ENCODE measurements around the gene LYPD6B.

The LYPD6B gene

DNA sequence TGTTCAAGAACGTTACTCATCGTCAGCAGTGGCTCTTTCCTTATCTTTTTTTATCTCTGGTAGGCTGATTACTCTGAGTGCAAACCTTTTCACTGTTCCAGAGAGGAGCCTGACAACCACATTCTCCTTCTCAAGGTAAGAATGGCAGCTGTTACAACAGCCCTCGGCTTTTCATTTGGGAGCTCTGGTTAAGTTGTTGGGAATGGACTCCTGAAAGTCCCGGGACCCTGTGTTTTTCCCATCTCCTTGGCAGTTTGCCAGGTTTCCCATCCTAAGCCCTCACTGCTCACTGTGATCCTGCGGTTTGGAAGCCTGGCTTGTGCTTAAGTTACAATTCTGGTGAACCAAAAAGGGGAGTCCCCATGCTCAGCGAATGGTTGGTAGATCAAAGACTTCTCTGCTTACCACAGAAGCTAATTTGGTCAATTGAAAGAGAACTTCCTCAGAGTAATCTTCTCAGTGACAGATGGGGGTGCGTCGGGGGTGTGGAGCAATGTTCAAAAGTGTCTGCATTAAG lies 122.3 kb downstream of the LYPD6B start:
- no peak for DNase-seq (ENCODE audit: low spot score)

DNA sequence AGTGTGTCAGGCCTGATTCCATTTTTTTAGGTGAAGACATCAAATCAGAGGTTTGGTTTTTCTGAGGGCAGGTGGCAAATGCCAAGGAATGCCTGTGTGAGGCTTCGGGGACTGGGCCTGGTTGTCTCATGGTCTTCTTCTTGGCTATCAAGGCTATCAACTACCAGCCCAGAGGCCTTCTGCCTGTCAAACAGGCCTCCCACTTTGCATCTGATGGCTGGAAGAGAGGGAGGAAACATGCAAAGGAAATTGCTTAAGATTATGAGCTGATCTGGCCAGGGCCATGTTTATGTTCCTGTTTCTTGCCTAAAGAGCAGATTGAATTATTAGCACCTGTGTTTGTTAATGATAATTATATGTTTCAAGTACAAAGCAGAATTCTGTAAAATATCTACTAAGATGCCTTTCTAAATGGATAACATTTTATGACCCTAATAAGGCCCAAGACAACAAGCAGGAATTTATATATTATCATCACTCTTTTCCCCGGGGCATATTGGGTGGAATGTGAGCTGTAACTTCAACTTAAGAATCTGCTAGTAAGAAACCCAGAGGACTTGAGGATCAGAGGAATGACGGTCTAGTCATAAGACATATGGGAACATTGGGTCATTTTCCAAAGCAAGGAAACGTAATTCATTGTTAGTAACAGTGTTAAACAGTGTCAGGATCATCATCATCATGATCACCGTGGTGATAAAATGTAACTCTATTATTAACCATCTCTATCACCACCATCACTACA lies 123.2 kb downstream of the LYPD6B start:
- no peak for DNase-seq (ENCODE audit: low spot score)

- no peak for DNase-seq (ENCODE audit: low spot score)
Observed at GRCh38 chr2:149164296-149164695, 125.8 kb downstream of the LYPD6B start.

- no peak for DNase-seq (ENCODE audit: low spot score)
Observed at GRCh38 chr2:149164827-149165226, 126.3 kb downstream of the LYPD6B start.

DNA sequence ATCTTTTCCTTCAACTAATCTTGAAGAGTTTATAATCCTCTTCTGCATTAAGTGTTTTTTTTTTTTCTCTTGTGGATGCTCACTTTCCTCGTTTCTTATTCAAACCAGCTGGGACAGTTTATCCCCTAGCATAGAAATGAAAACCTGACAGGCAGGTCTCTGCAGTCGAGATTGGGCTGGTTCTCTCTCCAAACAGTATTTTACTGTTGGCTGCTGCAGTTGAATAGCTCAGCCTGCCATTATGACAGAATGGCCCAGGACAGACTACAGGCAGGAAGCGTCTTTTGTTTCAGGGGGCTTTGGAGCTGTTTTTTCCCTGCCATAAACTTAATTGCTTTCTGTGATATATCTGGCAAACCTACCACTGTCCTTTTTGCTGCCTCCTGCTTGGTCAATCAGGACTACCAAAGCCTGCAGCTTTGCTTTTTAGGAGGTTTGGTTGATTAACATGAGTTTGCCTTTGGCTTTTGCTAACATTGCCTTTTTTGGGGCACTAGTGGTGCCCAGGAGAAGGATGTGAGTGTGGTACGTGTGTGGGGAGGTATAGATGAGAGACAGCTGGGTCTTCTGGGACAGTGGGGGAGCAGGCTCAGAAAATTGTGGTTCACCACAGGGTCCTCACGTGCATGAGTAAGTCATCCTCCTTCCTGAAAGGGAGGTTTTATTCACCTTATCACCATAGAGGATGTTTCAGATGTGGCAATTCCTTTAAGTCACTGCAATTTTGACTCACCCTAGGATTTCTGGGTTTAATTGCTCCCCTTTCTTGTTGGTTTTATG lies 128.7 kb downstream of the LYPD6B start:
- no peak for DNase-seq (ENCODE audit: low spot score)

DNA sequence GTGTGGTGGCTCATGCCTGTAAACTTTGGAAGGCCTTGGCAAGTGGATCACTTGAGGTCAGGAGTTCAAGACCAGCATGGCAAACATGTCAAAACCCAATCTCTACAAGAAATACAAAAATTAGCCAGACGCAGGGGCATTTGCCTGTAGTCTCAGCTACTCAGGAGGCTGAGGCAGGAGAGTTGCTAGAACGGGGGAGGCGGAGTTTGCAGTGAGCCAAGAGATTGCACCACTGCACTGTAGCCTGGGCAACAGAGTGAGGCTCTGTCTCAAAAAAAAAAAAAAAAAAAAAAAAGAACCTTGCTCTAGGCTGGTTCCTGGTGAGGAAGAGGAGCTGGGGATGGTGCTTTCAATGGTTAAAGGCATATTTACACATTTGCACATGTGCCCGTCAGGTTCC lies 129.4 kb downstream of the LYPD6B start:
- no peak for DNase-seq (ENCODE audit: low spot score)

DNA sequence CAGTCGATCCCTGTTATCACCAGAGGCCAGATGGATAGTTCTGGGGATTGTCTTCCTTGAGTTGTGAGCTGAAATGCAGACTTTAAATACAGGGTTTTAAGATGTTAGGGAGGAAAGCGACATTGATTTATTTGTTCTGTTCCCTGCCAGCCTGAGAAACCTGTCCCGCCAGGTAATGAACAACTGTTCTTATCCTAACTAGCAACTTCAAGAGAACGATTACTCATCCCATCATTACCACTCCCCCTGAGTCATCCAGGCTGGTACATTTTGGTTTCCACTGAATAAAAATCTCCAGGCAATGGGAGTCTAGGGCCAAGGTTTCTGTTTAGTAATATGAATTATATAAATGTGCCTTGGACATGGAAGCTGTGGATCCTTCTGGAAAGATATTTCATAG lies 131.2 kb downstream of the LYPD6B start:
- peak; percentile 24 for DNase-seq (ENCODE audit: low spot score)

GRCh38 chr2:149170156-149170555 lies 131.7 kb downstream of the LYPD6B start:
- no peak for DNase-seq (ENCODE audit: low spot score)

DNA sequence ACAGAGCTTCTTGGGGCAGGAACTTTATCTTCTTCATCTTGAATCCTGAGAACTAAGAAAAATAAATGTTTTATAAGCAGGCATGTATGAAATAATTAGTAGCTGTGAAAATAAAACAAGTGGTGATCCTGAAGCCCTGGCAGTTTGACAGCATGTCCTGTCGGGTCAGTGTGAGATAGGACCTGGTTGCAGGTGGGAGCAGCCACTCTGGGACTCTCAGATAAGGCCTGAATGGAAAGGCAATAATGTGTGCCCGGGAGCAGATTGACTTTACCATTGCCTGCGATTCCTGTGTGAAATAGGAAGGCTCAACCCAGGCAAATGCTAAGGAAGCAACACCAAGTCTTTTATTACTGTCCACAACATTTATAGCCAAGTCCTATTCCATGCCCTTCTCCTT lies 132.4 kb downstream of the LYPD6B start:
- no peak for DNase-seq (ENCODE audit: low spot score)

DNA sequence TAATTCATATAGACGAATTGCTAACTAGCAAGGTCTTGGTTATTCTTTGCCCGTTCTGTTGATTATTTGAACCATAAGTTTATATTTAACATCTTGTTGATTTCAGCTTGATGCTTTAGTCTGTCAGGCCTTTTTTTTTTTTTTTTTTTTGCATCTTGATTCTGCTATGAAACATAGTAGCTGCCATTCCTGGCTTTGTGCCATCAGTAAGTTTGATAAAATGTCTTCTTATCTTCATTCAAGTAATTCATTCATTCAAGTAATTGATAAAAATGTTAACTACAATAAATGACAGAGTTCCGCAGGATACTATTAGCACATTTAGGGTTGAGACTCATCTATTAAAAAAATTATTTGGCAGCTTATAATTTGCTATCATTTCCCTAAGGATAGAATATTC lies 134.7 kb downstream of the LYPD6B start:
- DNase-seq (ENCODE audit: low spot score) = no peak

DNA sequence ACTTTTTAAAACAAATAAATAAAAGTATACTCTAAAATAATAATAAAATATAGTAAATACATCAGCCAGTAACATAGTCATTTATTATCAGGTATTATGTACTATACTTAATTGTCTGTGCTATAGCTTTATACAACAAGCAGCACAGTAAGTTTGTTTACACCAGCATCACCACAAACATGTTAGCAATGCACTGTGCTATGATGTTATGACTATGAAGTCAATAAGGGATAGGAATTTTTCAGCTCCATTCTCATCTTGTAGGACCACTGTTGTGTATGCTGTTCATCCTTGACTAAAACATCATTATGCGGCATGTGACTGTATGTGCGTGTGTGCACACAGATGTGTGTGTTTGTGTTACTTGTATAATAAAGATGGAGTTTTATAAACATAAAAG lies 137.5 kb downstream of the LYPD6B start:
- DNase-seq (ENCODE audit: low spot score) = no peak

DNA sequence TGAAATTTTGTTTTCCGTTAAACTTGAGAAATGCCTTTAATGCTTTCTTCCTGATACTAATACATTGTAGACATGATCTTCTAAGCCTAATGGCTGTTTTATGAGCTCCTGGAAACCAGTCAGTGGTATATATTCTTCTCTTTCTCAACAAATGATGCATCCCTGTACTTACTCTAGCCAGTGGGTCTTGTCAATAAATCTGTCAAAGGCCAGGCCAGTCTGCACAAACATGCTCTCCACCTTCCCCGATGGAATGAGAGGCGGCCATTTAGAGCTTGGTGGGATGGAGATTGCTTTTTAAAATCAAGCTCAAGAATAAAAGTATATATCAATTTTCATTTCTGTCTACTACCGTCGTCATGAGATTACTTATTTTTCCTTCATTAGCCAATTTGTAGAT lies 140.1 kb downstream of the LYPD6B start:
- DNase-seq (ENCODE audit: low spot score) = no peak

- DNase-seq (ENCODE audit: low spot score) = no peak
Observed at GRCh38 chr2:149180226-149180875, 141.9 kb downstream of the LYPD6B start.

- no peak for DNase-seq (ENCODE audit: low spot score)
Observed at GRCh38 chr2:149183187-149183586, 144.7 kb downstream of the LYPD6B start.

DNA sequence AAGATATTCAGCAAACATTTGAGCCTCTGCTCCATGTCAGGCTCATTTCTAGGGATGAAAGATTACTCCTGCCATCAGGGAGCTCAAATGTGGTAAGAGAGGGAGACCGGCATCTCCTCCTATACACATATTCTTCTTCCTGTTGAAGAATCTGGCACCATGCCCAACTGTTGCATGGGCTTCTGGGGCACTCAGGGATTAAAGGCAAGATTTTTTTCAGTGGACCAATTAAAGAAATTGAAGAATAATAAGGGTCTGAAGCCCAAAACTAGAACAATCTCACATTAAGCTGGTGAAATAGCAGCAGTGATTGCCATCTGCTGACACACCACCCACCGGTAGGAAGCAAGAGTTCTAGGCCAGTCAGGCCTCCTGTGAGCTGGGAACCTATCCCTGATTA lies 146.5 kb downstream of the LYPD6B start:
- DNase-seq (ENCODE audit: low spot score) = no peak

DNA sequence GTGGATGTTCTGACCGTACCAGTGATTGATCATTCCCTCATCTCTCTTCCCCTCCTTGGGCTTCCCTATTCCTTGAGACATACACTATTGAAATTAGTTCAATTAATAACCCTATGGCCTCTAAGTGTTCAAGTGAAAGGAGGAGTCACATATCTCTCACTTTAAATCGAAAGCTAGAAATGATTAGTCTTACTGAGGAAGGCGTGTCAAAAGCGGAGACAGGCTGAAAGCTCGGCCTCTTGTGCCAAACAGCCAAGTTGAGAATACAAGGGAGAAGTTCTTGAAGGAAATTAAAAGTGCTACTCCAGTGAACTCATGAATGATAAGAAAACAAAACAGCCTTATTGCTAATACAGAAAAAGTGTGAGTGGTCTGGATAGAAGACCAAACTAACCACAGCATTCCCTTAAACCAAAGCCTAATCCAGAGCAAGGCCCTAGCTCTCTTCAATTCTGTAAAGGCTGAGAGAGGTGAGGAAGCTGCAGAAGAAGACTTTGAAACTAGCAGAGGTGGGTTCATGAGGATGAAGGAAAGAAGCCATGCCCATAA lies 147.5 kb downstream of the LYPD6B start:
- DNase-seq (ENCODE audit: low spot score) = no peak

GRCh38 chr2:149187057-149187456 lies 148.6 kb downstream of the LYPD6B start:
- no peak for DNase-seq (ENCODE audit: low spot score)

- no peak for DNase-seq (ENCODE audit: low spot score)
Observed at GRCh38 chr2:149188291-149188690, 149.8 kb downstream of the LYPD6B start.

DNA sequence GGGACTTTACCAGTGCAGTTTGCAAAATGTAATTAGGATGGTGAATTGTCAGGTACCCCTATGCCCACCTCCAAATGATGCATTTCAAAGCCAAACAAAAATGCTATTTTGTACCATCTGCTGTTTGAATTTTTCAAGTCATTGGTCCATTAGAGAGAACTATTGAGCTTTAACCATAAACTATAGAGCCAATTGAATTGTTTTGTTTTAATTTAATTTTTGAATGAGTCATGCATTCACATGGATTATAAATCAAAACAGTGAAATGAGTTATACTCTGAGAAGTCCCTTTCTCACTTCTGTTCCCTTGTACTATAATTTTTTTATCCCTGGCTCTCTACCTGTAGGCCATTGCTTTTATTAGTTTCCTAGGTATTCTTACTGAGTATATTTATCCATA lies 151.3 kb downstream of the LYPD6B start:
- DNase-seq (ENCODE audit: low spot score) = no peak

DNA sequence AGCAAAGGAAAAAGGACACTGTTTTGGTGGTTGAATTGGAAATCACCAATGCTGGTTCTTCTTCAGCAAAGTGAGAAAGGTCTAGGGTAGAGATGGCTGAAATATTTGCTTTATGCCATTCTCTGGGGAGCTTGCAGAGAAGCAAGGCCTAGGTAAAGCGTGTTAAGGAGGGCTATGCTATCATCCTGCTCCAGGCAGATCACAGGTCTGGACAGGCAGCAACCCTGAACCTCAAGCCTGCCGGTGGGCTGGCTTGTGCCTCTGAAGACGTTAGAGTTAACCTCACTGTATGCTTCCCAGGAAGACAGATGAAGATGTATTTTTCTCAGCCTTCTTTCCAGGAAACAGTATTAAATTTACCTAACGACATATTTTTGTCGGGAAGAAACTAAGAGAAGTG lies 153.4 kb downstream of the LYPD6B start:
- DNase-seq (ENCODE audit: low spot score) = no peak

DNA sequence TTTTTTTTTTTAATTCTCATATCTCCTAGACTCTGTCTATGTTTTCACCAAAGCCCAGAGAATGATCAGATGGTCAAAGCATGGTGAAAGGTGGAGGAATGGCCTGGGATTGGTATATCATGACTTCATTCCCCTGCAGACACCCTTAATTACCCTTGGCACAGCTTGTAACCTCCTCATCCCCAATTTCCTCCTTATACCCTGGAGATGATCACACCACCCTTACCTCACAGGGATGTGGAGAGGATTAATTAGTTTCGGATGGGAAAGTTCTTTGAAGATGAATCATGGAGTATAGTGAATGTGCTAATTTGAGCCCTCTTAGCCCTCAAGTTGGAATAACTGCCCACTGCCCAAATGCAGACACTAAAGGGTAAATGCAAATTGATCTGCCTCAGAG lies 153.9 kb downstream of the LYPD6B start:
- no peak for DNase-seq (ENCODE audit: low spot score)

DNA sequence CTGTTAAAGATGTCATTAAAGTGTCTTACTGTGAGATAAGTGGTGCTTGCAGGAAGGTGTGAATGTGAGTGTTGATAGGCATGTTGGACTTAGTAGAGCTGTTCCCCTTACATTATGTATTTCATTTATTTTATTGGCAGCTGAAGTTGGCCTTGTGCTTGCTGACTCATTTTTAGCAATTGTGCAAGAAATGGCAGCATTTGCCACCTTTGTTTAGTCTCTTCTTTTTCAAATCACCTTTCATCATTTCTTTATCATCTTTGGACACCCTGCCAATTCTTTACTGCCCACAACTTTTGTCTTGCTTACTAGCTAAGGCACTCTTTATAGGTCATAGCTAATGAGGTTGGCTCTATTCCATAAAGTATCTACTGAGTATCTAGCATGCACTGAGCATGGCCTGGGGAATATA lies 161.6 kb downstream of the LYPD6B start:
- DNase-seq (ENCODE audit: low spot score) = no peak

GRCh38 chr2:149204686-149205085 lies 166.2 kb downstream of the LYPD6B start:
- no peak for DNase-seq (ENCODE audit: low spot score)
